Suprapubic skin (tissue), 3 donors: Measurements from ENCODE around the gene HINT1.

Experiments
- POLR2A ChIP-seq, 2 donors: fragments of 450-650 bp; IDR thresholded peaks; one replicate each; pipeline ENCODE4 v1.6.1; 2017; ENCODE audit warnings: antibody characterized with exemption in 2 of 2, mild to moderate bottlenecking in 2 of 2, moderate library complexity in 2 of 2
- TF ChIP-seq, protein P1 (sequence below), 2 donors: fragments of 200-600 bp in 1 of 2; fragments of 450-650 bp in 1 of 2; sonication (generic) in 1 of 2; IDR thresholded peaks; one replicate each; pipeline ENCODE4 v1.5.1; 2016 to 2019; ENCODE audit warnings: antibody characterized with exemption in 2 of 2, mild to moderate bottlenecking in 1 of 2, moderate library complexity in 1 of 2

DNA sequence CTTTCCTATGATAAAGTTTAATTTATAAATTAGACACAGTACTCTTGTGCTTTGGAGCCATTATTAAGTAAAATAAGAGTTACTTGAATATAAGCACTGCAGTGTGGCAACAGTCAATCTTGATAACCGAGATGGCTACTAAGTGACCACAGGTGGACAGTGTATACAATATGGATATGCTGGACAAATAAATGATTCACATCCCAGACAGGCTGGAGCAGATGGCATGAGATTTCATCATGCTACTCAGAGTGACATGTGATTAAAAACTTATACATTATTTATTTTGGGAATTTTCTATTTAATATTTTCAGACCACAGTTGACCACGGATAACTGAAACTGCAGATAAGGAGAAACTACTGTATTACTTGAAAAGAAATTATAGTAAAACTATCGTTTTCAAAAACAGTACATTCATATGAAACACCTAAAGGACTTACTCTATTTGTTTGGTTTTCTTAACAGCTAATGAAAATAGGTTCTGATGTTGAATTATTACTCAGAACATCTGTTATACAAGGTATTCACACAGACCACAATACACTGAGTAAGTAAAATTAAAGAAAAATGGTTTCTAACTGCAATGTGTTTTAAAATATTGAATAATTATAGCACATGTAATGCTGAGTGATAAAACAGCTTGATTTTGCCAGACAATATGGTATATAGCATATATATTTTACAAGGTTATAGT is 21.7 kb upstream of the HINT1 start:
- TF ChIP-seq, protein P1, sequence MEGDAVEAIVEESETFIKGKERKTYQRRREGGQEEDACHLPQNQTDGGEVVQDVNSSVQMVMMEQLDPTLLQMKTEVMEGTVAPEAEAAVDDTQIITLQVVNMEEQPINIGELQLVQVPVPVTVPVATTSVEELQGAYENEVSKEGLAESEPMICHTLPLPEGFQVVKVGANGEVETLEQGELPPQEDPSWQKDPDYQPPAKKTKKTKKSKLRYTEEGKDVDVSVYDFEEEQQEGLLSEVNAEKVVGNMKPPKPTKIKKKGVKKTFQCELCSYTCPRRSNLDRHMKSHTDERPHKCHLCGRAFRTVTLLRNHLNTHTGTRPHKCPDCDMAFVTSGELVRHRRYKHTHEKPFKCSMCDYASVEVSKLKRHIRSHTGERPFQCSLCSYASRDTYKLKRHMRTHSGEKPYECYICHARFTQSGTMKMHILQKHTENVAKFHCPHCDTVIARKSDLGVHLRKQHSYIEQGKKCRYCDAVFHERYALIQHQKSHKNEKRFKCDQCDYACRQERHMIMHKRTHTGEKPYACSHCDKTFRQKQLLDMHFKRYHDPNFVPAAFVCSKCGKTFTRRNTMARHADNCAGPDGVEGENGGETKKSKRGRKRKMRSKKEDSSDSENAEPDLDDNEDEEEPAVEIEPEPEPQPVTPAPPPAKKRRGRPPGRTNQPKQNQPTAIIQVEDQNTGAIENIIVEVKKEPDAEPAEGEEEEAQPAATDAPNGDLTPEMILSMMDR (IDR thresholded peaks at IDR 0.05) = no peak
- TF ChIP-seq POLR2A (IDR thresholded peaks at IDR 0.05) = no peak
